ENCODE results near the gene CARD11.

CARD11 gene

DNA sequence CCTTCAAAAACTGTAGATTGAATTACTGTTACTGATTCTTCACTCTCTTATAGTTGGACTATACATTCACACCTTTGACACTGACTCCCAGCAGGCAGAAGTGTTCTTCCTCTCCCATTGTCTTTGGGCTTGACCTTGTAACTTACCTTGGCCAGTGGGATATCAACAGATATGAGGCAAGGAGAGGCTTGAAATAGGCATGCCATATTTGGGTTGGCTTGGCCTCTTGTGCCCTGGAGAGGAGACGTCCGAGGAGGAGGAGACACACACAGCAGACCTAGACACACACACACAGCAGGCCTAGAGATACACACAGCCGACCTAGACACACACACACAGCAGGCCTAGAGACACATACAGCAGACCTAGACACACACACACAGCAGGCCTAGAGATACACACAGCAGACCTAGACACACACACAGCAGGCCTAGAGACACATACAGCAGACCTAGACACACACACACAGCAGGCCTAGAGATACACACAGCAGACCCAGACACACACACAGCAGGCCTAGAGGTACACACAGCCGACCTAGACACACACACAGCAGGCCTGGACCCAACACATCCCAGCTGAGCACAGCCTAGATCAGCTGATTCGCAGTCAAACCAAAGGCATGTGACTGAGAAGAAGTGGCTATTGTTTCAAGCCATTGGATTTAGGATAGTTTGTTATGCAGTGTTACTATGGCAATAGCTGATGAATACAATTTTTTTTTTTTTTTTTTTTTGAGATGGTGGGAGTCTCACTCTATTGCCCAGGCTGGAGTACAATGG lies 187.1 kb downstream of the CARD11 start:
- no peak for DNase-seq (ENCODE audit: low read depth in 3 of 3, low spot score in 1 of 3)
